NCI-H510A (cell line): ENCODE results near the gene CRNKL1.

Experiments
- DNase-seq: peaks from one replicate; lab custom pipeline; 2025; lab: John Stamatoyannopoulos, UW

CRNKL1 gene

DNA sequence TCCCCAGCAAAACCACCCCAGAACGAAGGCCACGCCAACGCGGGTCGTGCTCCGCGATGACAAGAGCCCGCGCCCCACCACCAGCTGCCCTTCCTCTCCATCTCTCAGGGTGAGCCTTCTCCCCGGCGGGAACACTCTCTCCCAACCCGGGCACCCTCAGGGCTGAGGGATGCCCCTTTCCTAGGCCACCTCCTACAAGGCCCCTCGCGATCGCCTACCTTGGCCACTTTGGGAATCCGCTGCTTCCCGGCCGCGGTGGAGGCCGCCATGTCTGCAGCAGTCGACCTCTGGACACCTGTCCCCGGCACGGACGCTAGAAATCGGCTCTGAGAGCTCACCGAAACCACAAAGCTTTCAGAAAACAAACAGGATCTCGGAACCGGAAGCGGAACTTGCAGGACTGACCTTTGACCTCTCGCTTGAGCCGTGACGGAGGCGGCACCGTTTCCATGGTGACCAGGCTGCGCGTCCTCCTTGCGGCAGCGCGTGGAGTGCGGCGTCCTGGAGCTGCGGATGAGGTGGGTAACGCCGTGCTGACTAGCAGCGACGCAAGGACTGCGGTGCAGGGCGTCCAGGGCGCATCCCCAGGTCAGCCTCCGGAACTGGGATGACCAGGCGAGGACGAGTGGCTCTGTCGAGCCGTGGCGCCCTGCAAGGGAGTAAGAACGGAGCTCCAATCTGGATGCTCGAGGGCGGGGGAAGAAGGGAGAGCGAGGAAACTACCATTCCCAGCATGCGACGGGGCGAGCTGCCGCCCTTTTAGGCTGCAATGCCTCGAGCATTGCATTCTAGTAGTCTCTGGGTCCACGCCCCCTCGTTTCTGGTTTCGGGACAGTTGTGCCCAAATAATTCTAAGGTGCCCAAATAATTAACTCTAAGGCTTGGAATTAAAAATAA lies at the start of gene CRNKL1, which contains the start of gene CFAP61:
CRNKL1 (minus strand) TSS at position 393 of the 897 bp plus-strand sequence; CDS start at position 269, 124 bp downstream.
CFAP61 (plus strand) TSS at position 459 of the 897 bp plus-strand sequence. CDS start 4,122 bp downstream, outside the sequence.
- peak; percentile 98 for DNase-seq

- no peak for DNase-seq
Observed at GRCh38 chr20:20100881-20101280, 48.6 kb upstream of the CRNKL1 start.

DNA sequence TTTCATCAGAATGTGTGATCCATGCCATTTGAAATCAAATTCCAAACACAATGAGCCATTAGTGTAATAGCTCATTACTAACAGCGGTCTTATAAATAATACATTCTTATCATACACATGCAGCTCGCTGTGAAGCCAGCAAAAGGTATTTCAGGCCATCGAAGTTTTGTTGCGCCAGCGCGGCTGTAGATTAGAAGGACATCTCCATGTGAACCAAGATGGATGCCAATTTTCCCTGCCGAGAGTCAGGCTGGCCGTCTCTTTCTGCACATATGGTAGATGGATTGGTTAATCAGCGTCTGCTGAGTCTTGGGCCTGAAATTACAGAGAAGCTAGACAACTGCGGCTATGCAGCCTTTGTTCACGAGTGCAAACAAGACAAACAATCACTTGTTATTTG lies 44.2 kb upstream of the CRNKL1 start:
- DNase-seq = no peak

DNA sequence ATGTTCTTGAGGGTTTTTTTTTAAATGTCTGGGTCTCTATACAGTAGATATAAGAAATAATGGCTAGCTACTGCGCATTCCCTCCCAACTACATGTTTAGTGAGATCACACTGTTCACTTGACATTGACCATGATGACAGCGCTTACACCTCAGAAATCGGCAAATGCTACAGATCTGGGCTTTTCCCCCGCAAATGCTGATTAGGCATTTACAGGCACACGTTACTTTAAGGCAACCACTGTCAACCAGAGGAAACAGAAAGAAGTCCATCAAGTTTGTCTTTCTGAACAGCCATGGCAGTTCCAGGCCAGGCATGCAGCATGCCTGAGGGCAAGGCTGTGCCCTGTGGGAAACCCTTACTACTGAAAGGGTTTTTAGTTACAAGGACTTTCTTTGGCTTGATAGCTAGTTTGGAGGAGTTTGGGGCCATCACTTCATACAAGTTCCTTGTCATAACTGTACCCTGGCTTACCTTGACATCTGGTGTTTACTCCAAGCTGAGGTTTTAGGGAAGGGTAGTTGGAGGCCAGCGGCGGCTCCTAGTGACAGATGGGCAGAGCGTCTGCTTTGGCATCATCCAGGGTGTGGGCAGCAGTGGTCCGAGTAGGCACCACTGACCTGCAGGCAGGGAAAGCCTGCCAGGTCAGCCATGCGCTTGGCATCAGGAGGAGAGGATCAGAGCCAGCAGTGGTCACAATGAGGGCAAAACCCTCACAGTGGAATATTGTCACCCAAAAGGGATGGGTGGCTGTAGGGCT lies 43.0 kb upstream of the CRNKL1 start:
- no peak for DNase-seq

DNA sequence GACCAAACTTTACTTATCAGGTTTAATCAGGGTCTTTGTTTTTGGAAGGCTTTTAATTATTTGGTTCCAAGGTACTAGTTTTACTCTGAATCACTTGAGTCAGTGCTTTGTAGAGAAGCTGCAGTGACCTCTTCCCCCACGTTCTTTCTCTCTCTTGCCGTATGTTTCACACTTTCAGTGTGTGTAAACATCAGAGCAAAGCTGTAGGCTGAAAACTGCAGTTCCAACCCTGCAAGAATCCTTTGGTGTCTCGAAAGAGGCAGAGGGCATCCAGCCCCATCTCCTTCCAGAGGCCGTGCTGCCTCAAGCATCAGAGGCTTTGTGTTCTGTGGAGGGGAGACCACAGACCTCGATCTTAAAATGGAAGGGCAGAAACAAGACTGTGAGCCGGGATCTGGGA lies 42.1 kb upstream of the CRNKL1 start:
- DNase-seq = no peak

DNA sequence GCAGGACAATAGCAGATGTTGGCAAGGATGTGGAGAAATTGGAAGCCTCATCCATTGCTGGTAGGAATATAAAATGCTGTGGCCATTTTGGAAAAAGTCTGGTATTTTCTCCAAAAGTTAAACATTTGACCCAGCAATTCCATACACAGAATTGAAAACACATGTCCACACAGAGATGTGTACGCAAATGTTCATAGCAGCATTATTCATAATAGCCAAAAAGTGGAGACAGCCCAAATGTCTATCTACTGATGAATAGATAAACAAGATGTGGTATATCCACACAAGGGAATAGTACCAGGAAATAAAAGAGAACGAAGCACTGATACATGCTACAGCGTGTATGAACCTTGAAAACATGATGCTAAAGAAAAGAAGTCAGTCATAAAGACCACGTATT lies 40.6 kb upstream of the CRNKL1 start:
- DNase-seq = no peak

DNA sequence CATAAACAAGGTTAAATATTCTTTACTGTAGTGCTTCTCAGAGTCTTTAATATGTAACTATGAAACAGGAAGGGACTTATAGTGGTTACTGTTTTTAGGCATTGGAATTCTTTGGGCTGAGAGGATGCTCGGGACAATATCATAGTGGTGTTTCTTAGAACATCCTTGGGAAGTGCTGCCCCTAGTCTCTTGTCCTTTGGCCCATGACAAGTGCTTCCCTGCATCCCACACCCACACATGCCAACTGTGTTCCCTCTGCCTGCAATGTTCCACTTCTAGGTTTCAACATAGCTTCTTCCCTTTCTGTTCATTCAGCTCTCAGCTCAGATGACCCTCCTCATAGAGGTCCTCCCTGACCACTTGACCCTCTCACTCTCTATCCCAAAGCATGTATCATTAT lies 37.7 kb upstream of the CRNKL1 start:
- DNase-seq = no peak

- DNase-seq = no peak
Observed at GRCh38 chr20:20089018-20089417, 36.8 kb upstream of the CRNKL1 start.

DNA sequence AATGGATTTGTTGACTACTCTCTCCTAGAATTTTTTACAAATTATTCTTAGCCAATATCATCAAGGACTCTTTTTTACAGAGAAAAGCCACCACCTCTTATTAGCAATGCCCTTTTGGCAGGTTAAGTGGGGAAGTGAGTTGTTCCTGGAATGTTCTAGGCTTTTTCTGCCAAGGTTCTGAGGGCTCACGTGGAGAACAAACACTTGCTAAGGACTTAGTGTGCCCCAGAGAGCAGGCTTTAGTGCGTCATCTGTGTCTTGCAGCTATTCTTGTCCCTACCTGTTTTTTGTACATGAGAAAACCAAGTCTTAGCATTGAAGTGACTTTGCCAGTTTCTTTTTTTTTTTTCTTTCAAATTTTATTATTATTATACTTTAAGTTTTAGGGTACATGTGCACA lies 33.5 kb upstream of the CRNKL1 start:
- no peak for DNase-seq

GRCh38 chr20:20085071-20085470 lies 32.8 kb upstream of the CRNKL1 start:
- DNase-seq = no peak

GRCh38 chr20:20084296-20084752 lies 32.1 kb upstream of the CRNKL1 start:
- DNase-seq = no peak

GRCh38 chr20:20083807-20084206 lies 31.5 kb upstream of the CRNKL1 start:
- peak; percentile 74 for DNase-seq

DNA sequence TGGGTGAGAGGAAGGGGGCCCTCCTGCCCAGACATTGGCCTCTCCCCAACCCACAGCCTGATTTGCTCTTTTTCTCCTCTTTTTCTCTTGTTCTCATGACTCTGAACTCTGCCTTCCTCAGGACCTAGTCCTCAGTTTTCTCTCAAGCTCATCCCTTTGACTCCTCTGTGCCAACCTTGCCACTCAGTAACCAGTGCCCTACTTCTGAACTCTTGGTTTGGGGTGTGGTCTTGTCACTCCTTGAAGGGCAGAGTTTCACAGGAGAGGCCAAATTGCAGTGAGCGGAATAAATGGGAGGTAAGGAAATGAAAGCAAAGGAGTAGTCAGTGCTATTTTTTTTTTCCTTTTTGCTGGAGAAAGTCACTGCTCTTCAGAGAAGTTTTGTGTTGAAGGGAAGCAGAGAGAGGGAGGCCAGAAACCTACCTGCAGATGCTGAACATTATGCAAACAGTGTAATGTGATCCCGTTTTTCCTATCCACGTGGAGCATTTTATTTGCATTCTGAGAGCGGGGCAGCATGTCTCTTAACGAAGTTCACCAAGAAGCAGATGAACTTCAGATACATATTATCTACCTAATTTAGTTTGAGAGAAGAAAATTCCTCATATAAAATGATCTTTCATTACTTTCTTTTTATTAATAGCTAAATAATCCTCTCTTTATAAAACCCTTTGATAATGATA lies 27.0 kb upstream of the CRNKL1 start:
- DNase-seq = peak; percentile 55

DNA sequence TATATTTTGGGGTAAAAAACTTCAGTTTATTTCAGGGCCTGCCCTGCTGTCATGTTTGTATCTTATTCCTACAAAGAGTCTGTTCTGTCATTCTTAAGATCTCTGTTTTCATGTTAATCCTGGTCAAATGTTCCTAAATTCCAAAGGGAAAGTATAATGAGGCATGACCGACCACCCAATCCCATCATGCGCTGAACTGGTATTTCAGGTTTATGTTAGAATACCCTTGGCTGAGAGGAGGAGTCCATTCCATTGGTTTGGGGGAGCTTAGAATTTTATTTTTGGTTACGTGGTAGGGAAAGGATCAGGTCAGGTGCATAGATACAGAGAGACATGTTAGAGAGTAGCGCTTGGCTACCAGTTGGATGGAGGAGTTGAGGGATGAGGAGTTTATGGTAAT lies 25.8 kb upstream of the CRNKL1 start:
- DNase-seq = no peak

DNA sequence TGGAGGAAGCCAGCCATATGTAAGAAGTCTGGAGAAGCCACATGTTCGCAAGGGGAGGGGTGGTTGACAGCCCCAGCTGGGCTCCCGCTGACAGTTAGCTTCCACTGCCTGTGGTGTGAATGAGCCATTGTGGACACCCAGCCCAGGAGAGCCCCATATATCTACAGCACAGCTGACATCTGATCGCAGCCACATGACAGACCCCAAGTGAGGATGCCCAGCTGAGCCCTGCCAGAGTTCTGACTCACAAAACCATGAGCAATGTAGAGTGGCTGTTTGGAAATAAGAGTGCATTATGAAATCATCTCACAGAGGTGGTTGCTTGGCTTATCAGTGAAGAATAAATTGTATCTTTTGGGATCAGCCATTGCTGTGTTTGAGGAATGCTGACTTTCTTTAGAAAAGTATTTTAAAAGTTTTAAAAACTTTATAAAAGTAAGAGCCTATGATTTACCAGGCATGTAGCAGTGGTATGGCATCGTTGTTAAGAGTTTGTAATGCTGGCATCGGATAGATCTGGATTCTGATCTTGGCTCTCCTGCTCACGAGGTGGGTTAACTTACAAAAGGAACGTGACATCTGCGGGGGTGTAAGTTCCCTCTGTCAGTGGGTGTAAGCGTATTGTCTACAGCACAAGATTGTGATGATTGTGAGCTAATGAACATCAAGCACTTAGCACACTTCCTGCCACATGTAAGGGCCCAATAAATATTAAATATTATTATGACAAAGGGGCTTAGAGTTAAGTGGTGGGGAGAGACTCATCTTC lies 24.2 kb upstream of the CRNKL1 start:
- no peak for DNase-seq

- DNase-seq = no peak
Observed at GRCh38 chr20:20075032-20075431, 22.8 kb upstream of the CRNKL1 start.

GRCh38 chr20:20073801-20074371 lies 21.6 kb upstream of the CRNKL1 start:
- DNase-seq = no peak

- no peak for DNase-seq
Observed at GRCh38 chr20:20070871-20071726, 18.8 kb upstream of the CRNKL1 start.

DNA sequence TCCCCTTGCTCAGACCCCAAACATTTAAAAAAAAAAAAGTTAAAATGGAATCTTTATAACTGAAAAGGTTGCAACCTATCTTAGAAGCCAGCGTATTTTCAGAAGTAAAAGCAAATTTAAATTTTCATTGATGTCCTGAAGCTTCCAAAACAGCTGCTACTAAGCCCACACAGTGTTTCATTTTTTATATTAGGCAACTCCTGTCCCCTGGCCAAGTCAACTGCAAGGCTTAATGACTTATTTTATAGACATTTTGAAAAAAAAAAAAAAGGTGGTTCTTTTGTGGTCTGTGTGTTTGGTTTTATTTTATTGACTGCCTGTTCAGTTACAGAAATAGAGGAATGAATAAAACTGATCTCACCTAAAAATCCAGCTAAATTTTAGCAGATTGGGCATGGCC lies 13.1 kb upstream of the CRNKL1 start:
- DNase-seq = no peak
